NK-92 (cell line): ENCODE results near the gene ANKRD36.
"Not testable (repeated sequence)": the region's sequence is repeated elsewhere in the genome, so short reads cannot be mapped to it uniquely, and the experiment has no call there.

Experiments
- DNase-seq: peaks from one replicate; lab custom pipeline; 2025; ENCODE audit not compliant: unreplicated experiment; lab: John Stamatoyannopoulos, UW

ANKRD36 gene

DNA sequence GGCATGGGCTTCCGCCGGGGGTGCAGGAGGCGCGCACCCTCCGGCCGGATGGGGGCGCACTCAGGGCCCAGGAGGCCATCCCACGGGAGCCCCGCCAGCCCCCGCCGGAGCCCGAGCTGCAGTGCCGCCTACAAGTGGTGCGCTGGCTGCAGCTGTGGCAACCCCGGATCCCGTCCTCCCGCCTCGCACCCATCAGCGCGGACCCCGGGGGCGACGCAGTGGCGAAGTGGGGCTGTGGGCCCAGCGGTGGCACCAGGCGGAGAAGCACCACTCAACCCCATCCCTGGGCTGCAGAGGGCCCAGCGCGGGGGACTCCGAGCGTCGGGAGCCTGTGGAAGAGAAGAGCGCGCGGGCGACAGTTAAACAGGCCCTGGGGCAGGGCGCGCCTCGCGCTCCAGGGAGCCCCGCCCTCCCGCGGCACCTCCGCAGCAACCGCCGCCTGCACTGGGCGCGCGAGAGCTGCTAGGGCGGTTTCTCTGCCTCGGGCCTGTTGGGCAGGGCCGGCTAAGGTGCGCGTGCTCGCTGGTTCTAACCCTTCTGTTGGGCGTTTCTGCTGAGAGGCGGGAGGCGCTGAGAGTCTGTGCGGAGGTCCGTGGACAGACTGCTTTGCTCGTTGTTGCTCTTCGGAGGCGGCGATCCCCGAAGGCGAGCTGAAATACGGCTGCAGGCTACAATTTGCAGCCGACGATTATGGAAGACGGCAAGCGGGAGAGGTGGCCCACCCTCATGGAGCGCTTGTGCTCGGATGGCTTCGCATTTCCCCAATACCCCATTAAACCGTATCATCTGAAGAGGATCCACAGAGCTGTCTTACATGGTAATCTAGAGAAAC lies at the start of gene ANKRD36:
TSS of gene ANKRD36 (plus strand) at position 104 of the 832 bp plus-strand sequence. CDS start at position 691, 587 bp downstream.
- DNase-seq, result not testable (repeated sequence)

DNA sequence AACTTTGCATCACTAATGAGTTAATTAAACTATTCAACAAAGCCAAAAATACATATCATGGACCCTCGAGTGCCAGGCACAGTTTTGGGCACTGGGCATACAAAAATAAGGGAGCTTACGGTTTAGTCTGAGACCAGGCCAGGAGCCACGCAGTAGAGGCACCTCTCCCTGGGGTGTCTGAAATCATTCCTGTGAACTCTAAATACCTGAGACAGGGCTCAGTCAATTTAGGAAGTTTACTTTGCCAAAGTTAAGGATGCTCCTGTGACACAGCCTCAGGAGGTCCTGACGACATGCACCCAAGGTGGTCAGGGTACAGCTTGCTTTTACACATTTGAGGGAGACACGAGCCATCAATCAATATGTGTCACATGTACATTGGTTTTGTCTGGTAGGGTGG lies 46.9 kb upstream of the ANKRD36 start:
- DNase-seq, result not testable (repeated sequence)

DNA sequence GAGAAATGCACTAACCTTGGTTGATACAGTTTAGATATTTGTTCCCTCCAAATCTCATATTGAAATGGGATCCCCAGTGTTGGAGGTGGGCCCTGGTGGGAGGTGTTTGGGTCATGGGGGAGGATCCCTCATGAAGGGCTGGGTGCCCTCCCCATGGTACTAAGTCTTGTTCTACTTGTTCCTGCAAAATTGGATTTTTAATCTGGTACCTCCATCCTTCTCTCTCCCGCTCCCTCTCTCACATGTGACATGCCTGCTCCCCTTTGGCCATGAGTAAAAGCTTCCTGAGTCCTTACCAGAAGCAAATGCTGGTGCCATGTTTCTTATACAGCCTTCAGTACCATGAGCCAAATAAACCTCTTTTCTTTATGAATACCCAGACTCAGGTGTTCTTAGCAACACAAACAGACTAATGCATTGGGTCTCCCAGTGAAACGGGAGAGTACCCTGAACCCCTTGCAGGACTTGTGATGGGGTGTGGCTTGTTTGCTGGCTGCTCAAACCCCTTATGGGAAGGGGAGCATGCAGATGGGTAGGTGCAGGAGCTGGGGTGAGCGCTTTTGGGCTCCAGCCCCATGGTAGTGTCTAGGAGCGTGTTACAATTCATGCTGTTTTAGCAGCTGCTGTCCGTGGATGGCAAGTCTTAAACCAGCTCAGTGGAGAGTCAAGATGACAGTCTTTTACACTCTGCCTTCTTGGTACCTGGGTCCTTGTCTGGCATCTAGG lies 45.5 kb upstream of the ANKRD36 start:
- DNase-seq, result no peak

DNA sequence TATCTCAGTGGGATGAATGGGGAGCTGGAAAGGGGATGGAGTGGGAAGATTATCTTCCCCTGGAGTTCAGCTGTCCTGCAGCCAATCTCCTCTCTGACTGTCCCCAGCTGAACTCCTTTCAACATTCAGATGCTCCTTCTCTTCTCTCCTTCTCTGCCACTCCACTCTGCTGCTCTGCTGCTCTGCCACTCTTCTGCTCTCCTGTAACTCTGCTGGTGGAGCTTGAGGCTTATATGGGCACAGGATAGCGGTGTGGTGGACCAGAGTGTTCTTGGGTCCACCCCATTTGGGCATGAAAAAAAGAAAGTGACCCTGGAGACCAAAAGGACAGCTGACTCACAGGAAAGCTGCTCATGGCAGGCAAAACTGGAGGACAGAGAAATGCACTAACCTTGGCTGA lies 44.9 kb upstream of the ANKRD36 start:
- no peak for DNase-seq

DNA sequence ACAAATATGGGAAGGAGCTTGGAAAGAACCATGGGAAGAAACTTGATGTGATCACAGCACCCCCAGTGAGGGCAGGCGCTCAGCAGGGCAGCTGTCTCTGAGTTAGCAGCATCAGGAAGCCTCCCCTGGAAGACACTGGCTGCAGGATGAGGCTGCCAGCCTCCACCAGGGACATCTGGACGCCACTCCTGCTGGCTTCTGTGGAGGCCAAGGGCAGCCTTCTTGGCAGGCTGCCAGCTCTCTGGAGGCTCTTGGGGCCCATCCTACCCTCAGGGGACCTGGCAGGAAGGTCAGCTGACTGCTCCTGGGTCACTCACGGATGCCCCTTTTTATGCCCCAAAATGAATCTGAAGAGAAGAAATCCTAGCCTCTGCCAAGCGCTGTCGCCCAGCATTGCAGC lies 44.2 kb upstream of the ANKRD36 start:
- DNase-seq, result not testable (repeated sequence)

DNA sequence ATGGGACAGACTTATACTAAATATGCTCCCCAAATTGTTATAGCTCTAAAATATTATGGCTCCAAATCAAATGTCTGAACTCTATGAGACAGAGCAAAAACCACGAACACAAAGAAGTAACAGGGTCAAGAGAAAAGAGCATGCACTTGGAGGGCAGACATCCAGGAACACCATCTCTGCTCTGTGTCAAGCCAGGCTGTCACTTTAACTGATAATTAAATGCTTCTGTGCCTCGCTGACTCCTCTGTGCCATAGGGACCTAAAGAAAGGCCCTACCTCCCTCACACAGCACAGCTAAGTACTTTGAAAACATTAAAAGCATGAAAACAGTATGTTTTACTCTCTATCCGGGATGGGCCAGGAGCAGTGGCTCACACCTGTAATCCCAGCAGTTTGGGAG lies 42.0 kb upstream of the ANKRD36 start:
- DNase-seq, result not testable (repeated sequence)

DNA sequence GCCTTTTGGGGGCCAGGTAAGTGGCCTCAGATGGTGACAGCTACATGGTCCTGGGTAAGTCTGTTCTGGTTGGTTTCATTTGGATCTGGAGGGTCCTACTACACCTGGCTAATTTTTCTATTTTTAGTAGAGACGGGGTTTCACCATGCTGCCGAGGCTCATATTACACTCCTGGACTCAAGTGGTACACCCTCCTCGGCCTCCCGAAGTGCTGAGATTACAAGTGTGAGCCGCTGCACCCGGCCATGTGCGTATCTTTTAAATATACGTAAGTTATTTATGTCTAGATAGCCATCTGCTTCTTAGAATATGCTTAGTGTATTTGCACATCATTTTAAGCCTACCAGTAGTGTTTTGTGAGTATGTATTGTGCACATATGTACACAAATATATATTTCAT lies 35.7 kb upstream of the ANKRD36 start:
- not testable (repeated sequence) for DNase-seq

DNA sequence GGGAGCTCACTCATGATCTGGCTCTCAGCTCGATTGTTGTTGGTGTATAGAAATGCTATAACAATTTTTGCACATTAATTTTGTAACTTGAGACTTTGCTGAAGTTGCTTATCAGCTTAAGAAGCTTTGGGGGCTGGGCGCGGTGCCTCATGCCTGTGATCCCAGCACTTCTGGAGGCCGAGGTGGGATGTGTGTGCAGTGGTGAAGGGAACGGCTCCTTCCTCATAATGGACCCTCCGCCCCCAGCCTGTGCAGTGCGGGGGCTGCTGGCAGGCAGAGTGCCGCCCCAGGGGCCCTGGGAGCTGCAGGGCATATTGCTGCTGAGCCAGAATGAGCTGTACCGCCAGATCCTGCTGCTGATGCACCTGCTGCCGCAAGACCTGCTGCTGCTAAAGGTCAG lies 32.1 kb upstream of the ANKRD36 start:
- not testable (repeated sequence) for DNase-seq

DNA sequence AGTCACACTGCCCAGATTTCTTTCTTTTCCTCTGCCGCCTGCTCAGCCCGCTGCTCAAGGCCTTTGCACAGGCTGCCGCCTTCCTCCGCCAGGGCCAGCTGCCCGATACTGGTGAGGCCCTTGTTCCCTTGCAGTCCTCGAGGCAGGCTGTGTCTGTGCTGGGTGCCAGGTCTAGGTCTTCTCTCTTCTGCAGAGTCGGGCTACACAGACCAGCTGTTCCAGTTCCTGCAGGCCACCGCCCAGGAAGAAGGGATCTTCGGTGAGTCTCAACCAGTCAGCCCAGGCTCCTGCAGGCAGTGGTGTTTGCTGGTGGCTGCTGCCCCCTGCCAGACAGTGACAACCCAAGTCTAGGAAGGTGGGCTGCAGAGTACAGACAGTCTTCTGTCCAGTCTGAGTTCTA lies 30.7 kb upstream of the ANKRD36 start:
- not testable (repeated sequence) for DNase-seq

DNA sequence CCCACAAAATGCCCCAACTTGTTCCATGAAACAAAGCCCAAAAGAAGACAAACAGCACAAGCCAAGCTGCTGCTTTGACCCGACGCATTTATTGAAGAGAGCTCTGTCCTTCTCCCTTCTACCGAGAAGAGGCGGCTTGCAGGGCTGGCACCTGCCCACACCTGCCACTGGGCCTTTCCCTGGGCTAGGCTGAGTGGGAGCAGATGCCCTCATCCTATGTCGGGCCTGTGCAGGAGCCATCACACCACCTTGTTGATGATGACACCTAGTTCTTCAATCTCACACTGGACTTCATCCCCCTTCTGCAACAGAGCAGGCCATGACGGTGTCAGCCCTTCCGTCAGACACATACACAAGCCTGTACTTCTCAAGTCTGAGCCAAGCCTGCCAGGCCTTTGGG lies 29.4 kb upstream of the ANKRD36 start:
- DNase-seq, result not testable (repeated sequence)

DNA sequence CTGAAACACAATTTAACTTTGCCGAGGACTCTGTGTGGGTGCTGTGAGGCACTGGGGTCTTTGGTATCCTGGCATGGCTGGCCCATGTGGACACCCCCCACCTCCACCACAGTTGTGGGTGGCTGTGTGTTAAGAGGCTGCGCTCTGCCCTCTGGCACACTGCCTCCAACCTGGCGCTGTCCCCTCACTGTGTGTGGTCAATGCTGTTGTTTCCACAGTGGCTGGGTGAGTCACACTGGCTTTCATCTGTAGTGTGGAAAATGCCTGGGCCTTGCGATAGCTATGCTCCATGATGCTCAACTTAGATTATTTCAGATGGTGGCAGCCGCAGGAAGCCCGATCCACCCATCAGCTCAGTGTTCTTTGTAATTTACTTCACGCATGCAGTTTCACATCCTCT lies 27.9 kb upstream of the ANKRD36 start:
- not testable (repeated sequence) for DNase-seq

DNA sequence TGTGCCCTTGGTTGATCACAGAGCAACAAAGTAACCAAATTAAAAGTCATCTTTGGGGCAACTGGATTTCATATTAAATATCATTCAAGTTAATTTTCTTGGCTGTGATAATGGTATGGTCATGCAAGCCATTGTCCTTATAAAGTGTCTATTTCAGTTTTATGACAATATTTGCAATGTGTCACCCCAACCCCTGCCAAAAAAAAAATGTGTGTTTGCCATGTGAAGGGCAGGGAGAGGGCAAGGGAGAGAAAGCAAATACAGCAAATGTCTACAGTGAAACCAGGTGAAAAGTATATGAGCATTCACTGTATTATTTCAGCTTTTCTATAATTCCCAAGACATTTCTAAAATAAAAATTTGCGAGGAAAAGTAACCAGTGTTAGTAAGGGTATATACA lies 24.2 kb upstream of the ANKRD36 start:
- DNase-seq, result not testable (repeated sequence)

DNA sequence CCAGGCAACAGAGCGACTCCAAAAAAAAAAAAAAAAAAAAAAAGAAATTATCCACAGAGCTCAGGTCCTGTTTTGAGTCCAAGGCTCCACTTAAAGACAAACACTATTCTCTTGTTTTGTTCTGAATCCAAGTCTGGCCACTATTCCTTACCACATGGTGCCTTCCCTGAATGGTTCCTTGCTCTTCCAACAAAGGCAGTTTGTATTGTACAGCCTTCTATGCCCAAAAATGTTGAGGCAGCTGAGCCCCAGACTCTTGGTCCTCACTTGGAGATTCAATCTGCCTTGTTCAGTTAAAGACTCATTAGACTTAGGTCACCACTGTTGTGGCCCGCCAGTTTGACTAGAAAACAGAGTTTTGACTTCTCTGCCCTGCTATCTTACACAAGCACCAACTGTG lies 20.0 kb upstream of the ANKRD36 start:
- DNase-seq, result not testable (repeated sequence)

DNA sequence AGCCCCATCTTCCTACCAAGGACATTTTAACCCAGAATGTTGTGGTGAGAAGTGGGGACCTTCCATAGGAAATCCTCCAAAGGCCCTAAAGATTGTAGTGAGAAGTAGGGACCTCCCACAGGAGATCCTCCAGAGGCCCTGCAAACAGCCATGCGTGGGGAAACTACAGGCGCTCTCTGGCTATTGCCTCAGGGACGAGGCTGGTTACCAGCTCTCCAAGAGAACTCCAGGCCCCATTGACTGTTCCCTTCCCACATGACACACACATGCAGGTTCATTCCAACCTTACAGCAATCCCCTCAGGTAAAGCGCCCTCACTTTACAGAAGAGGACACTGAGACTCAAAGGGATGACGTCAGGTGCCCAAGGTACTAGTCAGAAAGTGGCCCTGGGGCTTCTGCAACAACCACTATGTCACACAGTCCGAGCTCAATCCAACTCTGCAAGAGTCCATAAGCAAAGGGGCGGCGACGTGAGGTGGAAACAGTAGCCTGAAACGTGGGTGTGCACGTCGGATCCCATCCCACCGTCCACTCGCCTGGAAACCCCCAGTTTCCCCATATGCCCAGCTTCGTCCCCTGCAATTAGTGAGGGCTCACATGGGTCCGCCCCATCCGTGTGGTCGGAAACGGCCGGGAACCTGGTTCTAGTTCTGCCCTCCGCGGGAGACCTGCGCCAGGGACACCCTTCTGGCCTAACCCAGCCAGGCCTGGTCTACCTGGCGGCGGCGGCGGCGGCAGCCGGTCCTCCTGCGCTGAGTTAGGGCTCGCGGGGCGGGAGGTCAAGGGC lies 18.8 kb upstream of the ANKRD36 start:
- DNase-seq, result not testable (repeated sequence)

DNA sequence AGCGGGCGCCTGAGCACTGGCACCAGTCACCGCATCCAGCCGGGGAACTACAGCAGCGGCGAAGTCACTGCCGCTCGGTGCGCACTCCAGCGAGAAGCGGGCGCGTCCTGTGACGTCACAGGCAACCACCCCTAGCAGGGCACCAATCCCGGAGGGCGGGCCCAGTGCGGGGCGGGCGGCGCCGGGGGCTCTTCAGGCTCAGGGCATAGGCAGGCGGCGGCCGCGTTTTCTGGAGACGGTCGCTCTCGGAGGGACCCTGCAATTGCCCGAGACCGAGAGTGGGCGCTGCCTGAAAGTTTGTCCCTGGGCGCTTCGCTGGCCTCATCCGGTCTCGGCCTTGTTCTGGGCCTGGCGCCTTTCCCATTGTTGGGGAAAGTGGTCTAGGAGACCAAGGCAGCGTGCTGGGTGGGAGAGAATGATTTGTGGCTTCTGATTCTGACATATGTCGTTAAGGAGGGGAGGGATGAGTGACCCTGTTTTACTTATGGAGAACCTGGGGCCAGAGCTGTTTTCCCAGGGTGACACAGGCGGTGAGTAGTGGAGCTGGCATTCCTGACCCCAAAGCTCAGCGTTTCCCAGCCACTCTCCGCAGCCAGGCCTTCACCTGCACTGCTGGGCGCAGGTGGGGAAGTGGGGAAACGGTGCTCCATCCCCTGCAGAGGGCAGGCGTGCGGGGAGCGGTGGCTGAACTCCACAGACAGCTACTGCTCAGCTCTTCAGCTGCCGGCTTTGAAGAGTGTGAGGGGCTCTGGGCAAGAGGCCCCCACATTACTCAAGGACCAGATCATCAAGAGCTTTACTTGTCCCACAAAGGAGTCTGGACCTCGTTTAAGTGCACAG lies 18.0 kb upstream of the ANKRD36 start, which contains the start of gene FAHD2B:
TSS of gene FAHD2B (minus strand) at position 111 of the 840 bp plus-strand sequence. CDS start 3,176 bp downstream, outside the sequence.
- DNase-seq, result peak; percentile 3

DNA sequence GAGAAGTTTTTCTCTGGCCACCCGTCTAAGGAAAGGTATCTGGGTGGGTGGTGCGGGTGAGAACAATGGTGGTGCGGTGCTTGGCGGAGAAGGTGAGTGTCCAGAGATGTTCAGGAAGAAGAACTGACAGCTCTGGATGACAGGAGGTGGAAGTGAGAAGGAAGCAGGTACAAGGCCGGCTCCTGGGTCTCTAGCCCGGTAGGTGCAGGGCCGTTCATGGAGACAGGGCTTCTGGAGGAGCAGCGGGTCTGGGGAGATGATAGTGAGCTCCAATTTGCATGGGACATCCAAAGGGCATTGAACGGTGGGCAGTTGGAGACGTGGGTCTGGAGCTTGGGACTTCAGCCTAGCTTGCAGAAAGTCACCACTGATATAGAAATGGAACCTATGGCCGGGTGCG lies 17.3 kb upstream of the ANKRD36 start:
- no peak for DNase-seq

DNA sequence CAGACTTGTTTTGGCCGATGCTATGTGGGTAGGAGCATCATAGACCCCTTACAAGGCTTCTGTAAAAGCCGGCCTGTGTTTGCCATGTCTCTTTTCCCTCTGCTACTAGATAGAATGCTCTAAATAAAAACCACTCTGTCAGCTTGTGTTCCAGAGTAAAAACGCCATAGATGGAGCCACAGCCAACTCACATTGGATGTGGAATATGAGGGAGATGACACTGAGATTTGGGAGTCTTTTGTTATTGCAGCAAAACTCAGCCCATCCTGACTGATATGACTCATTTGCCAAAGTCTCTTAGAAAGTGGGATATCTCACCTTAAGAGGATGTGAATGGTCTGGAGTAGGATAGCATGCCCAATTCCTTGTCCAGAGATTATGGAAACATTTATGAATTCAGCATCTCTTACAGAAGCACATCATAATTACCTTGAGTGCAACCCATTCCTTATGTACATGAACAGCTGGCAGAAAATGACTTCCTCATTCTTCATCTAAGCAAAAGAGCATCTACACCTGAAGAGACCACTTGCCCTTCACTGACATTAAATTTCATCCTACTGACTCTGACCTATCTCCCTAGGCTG lies 14.1 kb upstream of the ANKRD36 start:
- DNase-seq, result not testable (repeated sequence)

DNA sequence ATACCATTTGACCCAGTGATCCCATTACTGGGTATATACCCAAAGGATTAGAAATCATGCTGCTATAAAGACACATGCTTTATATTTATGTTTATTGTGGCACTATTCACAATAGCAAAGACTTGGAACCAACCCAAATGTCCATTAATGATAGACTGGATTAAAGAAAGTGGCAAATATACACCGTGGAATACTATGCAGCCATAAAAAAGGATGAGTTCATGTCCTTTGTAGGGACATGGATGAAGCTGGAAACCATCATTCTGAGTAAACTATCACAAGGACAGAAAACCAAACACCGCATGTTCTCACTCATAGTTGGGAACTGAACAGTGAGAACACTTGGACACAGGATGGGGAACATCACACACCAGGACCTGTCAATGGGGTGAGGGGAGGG lies 6.1 kb upstream of the ANKRD36 start:
- not testable (repeated sequence) for DNase-seq

DNA sequence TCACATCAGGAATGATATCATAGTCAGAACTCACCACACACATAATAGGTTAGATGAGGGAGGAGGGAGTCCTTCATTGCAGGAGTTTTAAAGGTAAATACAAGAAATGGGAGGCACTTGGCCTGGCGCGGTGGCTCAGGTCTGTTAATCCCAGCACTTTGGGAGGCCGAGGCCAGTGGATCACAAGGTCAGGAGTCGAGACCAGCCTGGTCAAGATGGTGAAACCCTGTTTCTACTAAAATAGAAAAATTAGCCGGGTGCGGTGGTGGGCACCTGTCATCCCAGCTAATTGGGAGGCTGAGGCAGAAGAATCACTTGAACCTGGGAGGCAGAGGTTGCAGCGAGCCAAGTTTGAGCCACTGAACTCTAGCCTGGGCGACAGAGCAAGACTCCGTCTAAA lies 1.7 kb upstream of the ANKRD36 start:
- not testable (repeated sequence) for DNase-seq
